Measurements from ENCODE around the gene HELZ. TPM values are rescaled to one million over a fixed set of nuclear protein-coding genes. Genes with fewer than 3 reads are reported as not detected.
A peak's percentile ranks its signal among the peaks of the same experiment; 100 is the strongest.

Gene HELZ
- total RNA-seq, 1 experiment from 2014 or later = 31.3 TPM

DNA sequence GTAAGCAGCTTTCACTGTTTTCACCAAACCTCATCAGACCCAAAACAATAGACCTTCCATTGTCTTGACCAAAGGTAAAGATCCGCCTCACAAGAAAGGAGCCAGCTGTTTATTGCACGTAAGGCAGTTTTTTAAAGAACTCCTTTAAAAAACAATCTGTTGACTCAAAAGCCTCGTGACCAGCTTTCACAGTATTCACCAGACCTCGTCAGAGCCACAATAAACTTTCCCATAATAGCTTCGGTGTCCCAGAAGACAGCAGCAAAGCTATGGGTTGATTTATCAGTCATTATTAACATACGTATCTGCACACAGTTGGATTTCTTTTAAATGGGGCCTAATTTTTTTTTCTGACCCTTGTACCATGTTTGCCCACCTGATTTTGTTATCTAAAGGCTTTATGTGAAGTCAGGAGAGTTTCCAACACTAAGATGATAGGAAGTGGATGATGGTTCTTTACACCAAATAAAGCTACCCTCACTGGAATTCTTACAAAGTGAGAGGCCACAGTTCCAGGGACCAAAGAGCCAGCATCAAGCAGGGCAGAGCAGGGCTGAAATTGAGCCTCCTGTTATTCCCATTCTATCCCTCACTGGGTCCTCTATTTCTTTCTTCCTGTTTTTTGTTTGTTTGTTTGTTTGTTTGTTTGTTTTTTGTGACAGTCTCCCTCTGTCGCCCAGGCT is 17.6 kb upstream of the HELZ start:
- Histone ChIP-seq H3K36me3 (ENCODE audit: low read depth, low read length) (no peaks in the 10 kb centered on the region), H2AFZ (ENCODE audit: low read length) (no peak overlapping the region), H4K20me1 (ENCODE audit: low read length) (no peaks in the 10 kb centered on the region), H3K27ac (ENCODE audit: low read length) (no peak overlapping the region), H3K9ac (ENCODE audit: low read length) (no peak overlapping the region), H3F3A (ENCODE audit: low read length, unreplicated experiment) (no peaks in the 10 kb centered on the region), H3K9me2 (replicated peaks; ENCODE audit: low read length) (no peaks in the 10 kb centered on the region), H3K4me2 (ENCODE audit: low read length) (no peak overlapping the region), H3K79me2 (ENCODE audit: low read length) (no peaks in the 10 kb centered on the region), H3K9me3 (ENCODE audit: low read length) (no peaks in the 10 kb centered on the region), H3K27me3 (ENCODE audit: low read length) (no peaks in the 10 kb centered on the region), H3K4me1 (ENCODE audit: insufficient read depth, low read length) (peaks cover 13% of the 10 kb centered on the region), H3K4me3 (ENCODE audit: low read length) (no peak overlapping the region)
- DNase-seq (no peak), ATAC-seq (no peak)
- no TSS peak for BruUV-seq (replicated peaks)
- POLR2A ChIA-PET (ENCODE audit: unreplicated experiment) = no interaction called here
- intact Hi-C loops (cut with micrococcal nuclease) = no loop called here
- CTCF ChIA-PET = no interaction called here
- no peak for TF ChIP-seq EZH2phosphoT487 (IDR thresholded peaks at IDR 0.05; ENCODE audit: borderline replicate concordance, low read length)
- no peak for TF ChIP-seq EZH2 (IDR thresholded peaks at IDR 0.05; ENCODE audit: low read length, unreplicated experiment)
- TF ChIP-seq, protein P1, sequence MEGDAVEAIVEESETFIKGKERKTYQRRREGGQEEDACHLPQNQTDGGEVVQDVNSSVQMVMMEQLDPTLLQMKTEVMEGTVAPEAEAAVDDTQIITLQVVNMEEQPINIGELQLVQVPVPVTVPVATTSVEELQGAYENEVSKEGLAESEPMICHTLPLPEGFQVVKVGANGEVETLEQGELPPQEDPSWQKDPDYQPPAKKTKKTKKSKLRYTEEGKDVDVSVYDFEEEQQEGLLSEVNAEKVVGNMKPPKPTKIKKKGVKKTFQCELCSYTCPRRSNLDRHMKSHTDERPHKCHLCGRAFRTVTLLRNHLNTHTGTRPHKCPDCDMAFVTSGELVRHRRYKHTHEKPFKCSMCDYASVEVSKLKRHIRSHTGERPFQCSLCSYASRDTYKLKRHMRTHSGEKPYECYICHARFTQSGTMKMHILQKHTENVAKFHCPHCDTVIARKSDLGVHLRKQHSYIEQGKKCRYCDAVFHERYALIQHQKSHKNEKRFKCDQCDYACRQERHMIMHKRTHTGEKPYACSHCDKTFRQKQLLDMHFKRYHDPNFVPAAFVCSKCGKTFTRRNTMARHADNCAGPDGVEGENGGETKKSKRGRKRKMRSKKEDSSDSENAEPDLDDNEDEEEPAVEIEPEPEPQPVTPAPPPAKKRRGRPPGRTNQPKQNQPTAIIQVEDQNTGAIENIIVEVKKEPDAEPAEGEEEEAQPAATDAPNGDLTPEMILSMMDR (conservative IDR thresholded peaks at IDR 0.05; ENCODE audit: low read depth, low read length) = no peak

DNA sequence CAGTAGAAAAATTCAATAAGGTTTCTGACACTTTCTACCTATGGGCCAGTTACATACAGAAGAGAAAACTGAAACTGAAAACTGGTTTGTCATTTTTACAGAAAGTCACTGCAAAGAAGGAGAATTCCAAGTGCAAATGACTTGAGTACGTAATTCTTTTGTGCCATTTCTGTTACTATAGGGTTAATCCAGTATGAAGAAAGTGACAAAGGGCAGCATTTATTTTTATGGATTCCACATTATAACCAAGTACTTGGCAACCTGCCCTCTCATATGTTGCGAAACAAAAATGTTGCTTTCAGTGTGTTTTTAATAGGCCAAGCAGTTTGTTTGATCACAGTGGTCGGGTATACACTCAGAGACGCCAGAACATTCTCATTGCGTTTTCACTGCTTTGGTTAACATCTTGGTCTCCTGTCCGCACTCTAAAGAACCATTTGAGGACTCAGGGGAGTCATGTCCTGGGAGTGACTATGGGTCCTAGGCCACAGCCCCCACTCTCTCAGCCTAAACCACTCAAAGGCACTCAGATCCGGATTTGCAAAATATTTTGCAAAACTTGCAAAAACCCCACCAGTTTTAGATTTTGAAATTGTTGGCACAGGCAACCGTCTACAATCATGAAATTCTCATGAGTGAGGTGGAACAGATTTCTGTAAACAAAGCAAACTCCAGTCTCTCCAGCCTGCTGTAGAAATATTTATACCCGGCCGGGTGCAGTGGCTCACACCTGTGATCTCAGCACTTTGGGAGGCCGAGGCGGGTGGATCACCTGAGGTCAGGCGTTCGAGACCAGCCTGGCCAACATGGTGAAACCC is 15.4 kb upstream of the HELZ start:
- H3K27me3 ChIP-seq (ENCODE audit: low read length) = no peaks in the 10 kb centered on the region
- no peak overlapping the region for H3K27ac ChIP-seq (ENCODE audit: low read length)
- intact Hi-C loops (cut with micrococcal nuclease) = no loop called here
- BruUV-seq (replicated peaks) = no TSS peak
- no peaks in the 10 kb centered on the region for H4K20me1 ChIP-seq (ENCODE audit: low read length)
- no peak overlapping the region for H2AFZ ChIP-seq (ENCODE audit: low read length)
- H3K9me2 ChIP-seq (replicated peaks; ENCODE audit: low read length) = no peaks in the 10 kb centered on the region
- no peaks in the 10 kb centered on the region for H3F3A ChIP-seq (ENCODE audit: low read length, unreplicated experiment)
- ChIA-PET POLR2A (ENCODE audit: unreplicated experiment) (no interaction called here), CTCF (interaction anchor here (0.6 kb wide), 1 partner anchor 8 kb away, joined by 5 read pairs; no protein-coding TSS in a partner anchor)
- H3K36me3 ChIP-seq (ENCODE audit: low read depth, low read length) = no peaks in the 10 kb centered on the region
- H3K4me2 ChIP-seq (ENCODE audit: low read length) = no peak overlapping the region
- no peak overlapping the region for H3K4me3 ChIP-seq (ENCODE audit: low read length)
- H3K79me2 ChIP-seq (ENCODE audit: low read length) = no peaks in the 10 kb centered on the region
- no peak for ATAC-seq
- no peak for TF ChIP-seq EZH2 (IDR thresholded peaks at IDR 0.05; ENCODE audit: low read length, unreplicated experiment)
- TF ChIP-seq, protein P1 (conservative IDR thresholded peaks at IDR 0.05; ENCODE audit: low read depth, low read length) = no peak
- TF ChIP-seq EZH2phosphoT487 (IDR thresholded peaks at IDR 0.05; ENCODE audit: borderline replicate concordance, low read length) = no peak
- peaks cover 15% of the 10 kb centered on the region for H3K4me1 ChIP-seq (ENCODE audit: insufficient read depth, low read length)
- no peaks in the 10 kb centered on the region for H3K9me3 ChIP-seq (ENCODE audit: low read length)
- no peak overlapping the region for H3K9ac ChIP-seq (ENCODE audit: low read length)
- peak; percentile 47 for DNase-seq

All from PC-3 (cell line).